GM23338 (cell line): ENCODE results near the gene ALOX15B. TPM values are rescaled to one million over a fixed set of nuclear protein-coding genes. Genes with fewer than 3 reads are reported as not detected.

Experiments used
- ATAC-seq: fragments of 200-7000 bp; cut with Tn5 transposase; 3 replicates; pipeline ENCODE4 v1.9.1; 2020
- DNase-seq: peaks from one replicate; pipeline ENCODE4 v3.0.0-alpha.2; 2015; ENCODE audit warnings: low spot score
- H2AFZ ChIP-seq: fragments of 200-600 bp; sonication (generic); 2 replicates; pipeline ENCODE4 v1.8.0; 2016; ENCODE audit warnings: antibody characterized with exemption, mild to moderate bottlenecking, moderate library complexity
- H3F3A ChIP-seq: fragments of 200-600 bp; sonication (generic); replicated peaks from 2 replicates; pipeline ENCODE4 v1.8.0; 2017; ENCODE audit warnings: antibody characterized with exemption, mixed run types, low read depth
- H3K27ac ChIP-seq: fragments of 200-600 bp; sonication (generic); 2 replicates; pipeline ENCODE4 v1.6.1; 2016; ENCODE audit warnings: low read depth
- H3K27me3 ChIP-seq: fragments of 200-600 bp; sonication (generic); 2 replicates; pipeline ENCODE4 v1.8.0; 2016; ENCODE audit warnings: mild to moderate bottlenecking, mixed run types, moderate library complexity; ENCODE audit not compliant: insufficient read depth
- H3K36me3 ChIP-seq: fragments of 200-600 bp; sonication (generic); 2 replicates; pipeline ENCODE4 v1.8.0; 2016; ENCODE audit warnings: mild to moderate bottlenecking; ENCODE audit not compliant: insufficient read depth
- H3K4me1 ChIP-seq: fragments of 200-600 bp; sonication (generic); 2 replicates; pipeline ENCODE4 v1.8.0; 2016; ENCODE audit warnings: mild to moderate bottlenecking, moderate library complexity; ENCODE audit not compliant: insufficient read depth
- H3K4me2 ChIP-seq: fragments of 200-600 bp; sonication (generic); 2 replicates; pipeline ENCODE4 v1.7.1; 2017; ENCODE audit warnings: mixed run types
- H3K4me3 ChIP-seq: fragments of 200-600 bp; sonication (generic); 2 replicates; pipeline ENCODE4 v1.6.1; 2016; ENCODE audit warnings: mixed run types
- H3K79me2 ChIP-seq: fragments of 200-600 bp; sonication (generic); replicated peaks from 2 replicates; pipeline ENCODE4 v1.8.0; 2017; ENCODE audit warnings: mild to moderate bottlenecking; ENCODE audit not compliant: insufficient read depth
- H3K9me2 ChIP-seq: fragments of 200-600 bp; sonication (generic); 2 replicates; pipeline ENCODE4 v1.8.0; 2017; ENCODE audit not compliant: insufficient read depth
- H4K20me1 ChIP-seq: fragments of 200-600 bp; sonication (generic); replicated peaks from 2 replicates; pipeline ENCODE4 v1.8.0; 2017; ENCODE audit warnings: mild to moderate bottlenecking; ENCODE audit not compliant: insufficient read depth
- H3K27ac Mint-ChIP-seq: 2 replicates; pipeline ENCODE4 v1.8.0; 2020; ENCODE audit warnings: inconsistent platforms, mild to moderate bottlenecking, moderate library complexity, mixed read lengths
- H3K27me3 Mint-ChIP-seq: 3 replicates; pipeline ENCODE4 v1.8.0; 2022; ENCODE audit warnings: low read depth, mild to moderate bottlenecking, moderate library complexity, mixed read lengths, inconsistent platforms; ENCODE audit not compliant: insufficient read depth, poor library complexity
- H3K36me3 Mint-ChIP-seq: 3 replicates; pipeline ENCODE4 v1.8.0; 2021; ENCODE audit warnings: low read depth, mild to moderate bottlenecking, inconsistent platforms, moderate library complexity, mixed read lengths
- H3K4me1 Mint-ChIP-seq: 3 replicates; pipeline ENCODE4 v1.8.0; 2020; ENCODE audit warnings: mild to moderate bottlenecking, inconsistent platforms, mixed read lengths
- H3K4me3 Mint-ChIP-seq: 3 replicates; pipeline ENCODE4 v1.8.0; 2021; ENCODE audit warnings: moderate library complexity, mild to moderate bottlenecking, inconsistent platforms, mixed read lengths
- H3K9me3 Mint-ChIP-seq: 3 replicates; pipeline ENCODE4 v1.8.0; 2020; ENCODE audit warnings: moderate library complexity, mild to moderate bottlenecking, inconsistent platforms, mixed read lengths
- CREB1 ChIP-seq: fragments of 250-450 bp; sonication (Bioruptor Pico); IDR thresholded peaks from 2 replicates; pipeline ENCODE4 v1.5.0; 2020; ENCODE audit warnings: low read depth, mild to moderate bottlenecking, moderate library complexity
- ETS1 ChIP-seq: IDR thresholded peaks from 2 replicates; pipeline ENCODE4 v1.6.1; 2016; ENCODE audit warnings: antibody characterized with exemption
- EZH2phosphoT487 ChIP-seq: fragments of 200-600 bp; sonication (generic); IDR thresholded peaks from one replicate; pipeline ENCODE4 v1.8.1; 2018; ENCODE audit warnings: antibody characterized with exemption; ENCODE audit not compliant: unreplicated experiment
- JUNB ChIP-seq: IDR thresholded peaks from one replicate; pipeline ENCODE4 v1.6.1; 2016; ENCODE audit warnings: antibody characterized with exemption; ENCODE audit not compliant: unreplicated experiment
- POLR2AphosphoS5 ChIP-seq: IDR thresholded peaks from 2 replicates; pipeline ENCODE4 v1.6.1; 2016; ENCODE audit warnings: antibody characterized with exemption, low read depth
- ZNF114 ChIP-seq: fragments of 250-450 bp; sonication (Bioruptor Pico); IDR thresholded peaks from 2 replicates; pipeline ENCODE4 v1.5.0; 2020; ENCODE audit warnings: mild to moderate bottlenecking, moderate library complexity
- ZNF331 ChIP-seq: fragments of 250-450 bp; sonication (Bioruptor Pico); IDR thresholded peaks from 2 replicates; pipeline ENCODE4 v1.5.0; 2020; ENCODE audit warnings: low read depth, mild to moderate bottlenecking, moderate library complexity
- ZNF462 ChIP-seq: fragments of 250-450 bp; sonication (Bioruptor Pico); IDR thresholded peaks from 2 replicates; pipeline ENCODE4 v1.5.0; 2020; ENCODE audit warnings: mild to moderate bottlenecking, moderate library complexity
- polyA plus RNA-seq: library from polyadenylated mRNA; unstranded; fragments of >200 nt; fragmentation: Nextera tagmentation; extraction: Ambion mirVana; gene quantifications from 2 replicates; pipeline ENCODE4 v1.2.1, GENCODE V29; 2016
- total RNA-seq: library from RNA; depleted of rRNA; stranded (reverse); fragments of >200 nt; shearing (Covaris generic); gene quantifications from 2 replicates; pipeline ENCODE4 v1.2.3, GENCODE V29; 2014
- TF ChIP-seq, protein P1 (sequence below), 2 experiments: fragments of 200-600 bp in 1 of 2; sonication (generic) in 1 of 2; conservative IDR thresholded peaks; 2 replicates each; pipeline versions ENCODE4 v1.5.1 to v1.6.1; 2016 to 2017; ENCODE audit warnings: antibody characterized with exemption in 2 of 2, low read depth in 2 of 2, mild to moderate bottlenecking in 2 of 2, moderate library complexity in 1 of 2
- TF ChIP-seq, protein P2 (sequence below): IDR thresholded peaks from one replicate; pipeline ENCODE4 v1.6.1; 2018; ENCODE audit warnings: antibody characterized with exemption; ENCODE audit not compliant: unreplicated experiment

ALOX15B gene
- total and polyA plus RNA-seq, 2 experiments from 2014 or later: 0.42 to 0.45 TPM

- TF ChIP-seq ZNF462 (CRISPR knock-in tag) (no peak), CREB1 (CRISPR knock-in tag) (no peak), JUNB (no peak), POLR2AphosphoS5 (no peak), EZH2phosphoT487 (no peak), ZNF331 (CRISPR knock-in tag) (no peak), ZNF114 (CRISPR knock-in tag) (no peak)
- TF ChIP-seq, protein P1, sequence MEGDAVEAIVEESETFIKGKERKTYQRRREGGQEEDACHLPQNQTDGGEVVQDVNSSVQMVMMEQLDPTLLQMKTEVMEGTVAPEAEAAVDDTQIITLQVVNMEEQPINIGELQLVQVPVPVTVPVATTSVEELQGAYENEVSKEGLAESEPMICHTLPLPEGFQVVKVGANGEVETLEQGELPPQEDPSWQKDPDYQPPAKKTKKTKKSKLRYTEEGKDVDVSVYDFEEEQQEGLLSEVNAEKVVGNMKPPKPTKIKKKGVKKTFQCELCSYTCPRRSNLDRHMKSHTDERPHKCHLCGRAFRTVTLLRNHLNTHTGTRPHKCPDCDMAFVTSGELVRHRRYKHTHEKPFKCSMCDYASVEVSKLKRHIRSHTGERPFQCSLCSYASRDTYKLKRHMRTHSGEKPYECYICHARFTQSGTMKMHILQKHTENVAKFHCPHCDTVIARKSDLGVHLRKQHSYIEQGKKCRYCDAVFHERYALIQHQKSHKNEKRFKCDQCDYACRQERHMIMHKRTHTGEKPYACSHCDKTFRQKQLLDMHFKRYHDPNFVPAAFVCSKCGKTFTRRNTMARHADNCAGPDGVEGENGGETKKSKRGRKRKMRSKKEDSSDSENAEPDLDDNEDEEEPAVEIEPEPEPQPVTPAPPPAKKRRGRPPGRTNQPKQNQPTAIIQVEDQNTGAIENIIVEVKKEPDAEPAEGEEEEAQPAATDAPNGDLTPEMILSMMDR (conservative IDR thresholded peaks at IDR 0.05; ENCODE audit: low read depth in 2 of 2): no peak
These were observed 9.9 kb downstream of the ALOX15B start (continued) for GRCh38 chr17:8048736-8049135.

DNA sequence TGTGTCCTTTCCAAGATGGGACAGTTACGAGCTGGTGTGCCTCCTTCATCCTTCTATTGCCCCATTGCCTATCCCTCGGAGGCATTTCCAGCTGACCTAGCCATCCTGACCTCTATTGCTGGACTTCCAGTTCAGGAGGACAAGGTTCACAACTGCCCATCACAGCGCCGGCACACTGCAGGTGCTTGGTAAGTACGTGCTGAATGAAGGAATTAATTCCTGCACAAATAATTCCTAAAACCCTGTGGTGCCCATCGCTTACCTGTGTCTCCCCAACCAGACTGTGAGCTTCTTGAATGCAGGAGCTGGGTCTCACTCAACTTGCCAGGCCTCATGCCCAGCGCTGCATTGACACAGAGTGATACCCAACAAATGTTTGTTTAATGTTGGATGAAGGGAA, 13.0 kb downstream of the ALOX15B start:
- H3K4me1 Mint-ChIP-seq: no peaks in the 10 kb centered on the region
- no peaks in the 10 kb centered on the region for H4K20me1 ChIP-seq
- H3K4me2 ChIP-seq: no peak overlapping the region
- no peaks in the 10 kb centered on the region for H3K4me1 ChIP-seq
- H3K4me3 ChIP-seq: no peak overlapping the region
- no peak overlapping the region for H3K27ac Mint-ChIP-seq
- H3F3A ChIP-seq: no peaks in the 10 kb centered on the region
- DNase-seq: no peak
- peaks cover 2% of the 10 kb centered on the region for H3K27me3 Mint-ChIP-seq
- no peaks in the 10 kb centered on the region for H3K9me2 ChIP-seq
- TF ChIP-seq CREB1 (CRISPR knock-in tag): no peak
- TF ChIP-seq, protein P2, sequence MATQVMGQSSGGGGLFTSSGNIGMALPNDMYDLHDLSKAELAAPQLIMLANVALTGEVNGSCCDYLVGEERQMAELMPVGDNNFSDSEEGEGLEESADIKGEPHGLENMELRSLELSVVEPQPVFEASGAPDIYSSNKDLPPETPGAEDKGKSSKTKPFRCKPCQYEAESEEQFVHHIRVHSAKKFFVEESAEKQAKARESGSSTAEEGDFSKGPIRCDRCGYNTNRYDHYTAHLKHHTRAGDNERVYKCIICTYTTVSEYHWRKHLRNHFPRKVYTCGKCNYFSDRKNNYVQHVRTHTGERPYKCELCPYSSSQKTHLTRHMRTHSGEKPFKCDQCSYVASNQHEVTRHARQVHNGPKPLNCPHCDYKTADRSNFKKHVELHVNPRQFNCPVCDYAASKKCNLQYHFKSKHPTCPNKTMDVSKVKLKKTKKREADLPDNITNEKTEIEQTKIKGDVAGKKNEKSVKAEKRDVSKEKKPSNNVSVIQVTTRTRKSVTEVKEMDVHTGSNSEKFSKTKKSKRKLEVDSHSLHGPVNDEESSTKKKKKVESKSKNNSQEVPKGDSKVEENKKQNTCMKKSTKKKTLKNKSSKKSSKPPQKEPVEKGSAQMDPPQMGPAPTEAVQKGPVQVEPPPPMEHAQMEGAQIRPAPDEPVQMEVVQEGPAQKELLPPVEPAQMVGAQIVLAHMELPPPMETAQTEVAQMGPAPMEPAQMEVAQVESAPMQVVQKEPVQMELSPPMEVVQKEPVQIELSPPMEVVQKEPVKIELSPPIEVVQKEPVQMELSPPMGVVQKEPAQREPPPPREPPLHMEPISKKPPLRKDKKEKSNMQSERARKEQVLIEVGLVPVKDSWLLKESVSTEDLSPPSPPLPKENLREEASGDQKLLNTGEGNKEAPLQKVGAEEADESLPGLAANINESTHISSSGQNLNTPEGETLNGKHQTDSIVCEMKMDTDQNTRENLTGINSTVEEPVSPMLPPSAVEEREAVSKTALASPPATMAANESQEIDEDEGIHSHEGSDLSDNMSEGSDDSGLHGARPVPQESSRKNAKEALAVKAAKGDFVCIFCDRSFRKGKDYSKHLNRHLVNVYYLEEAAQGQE: no peak
- TF ChIP-seq POLR2AphosphoS5: no peak
- TF ChIP-seq ETS1: no peak
- H3K9me3 Mint-ChIP-seq: no peaks in the 10 kb centered on the region
- ATAC-seq: no peak
- peaks cover 5% of the 10 kb centered on the region; the same call in 1 of the 2 replicates for H3K27me3 ChIP-seq
- no peaks in the 10 kb centered on the region for H3K79me2 ChIP-seq
- H3K36me3 Mint-ChIP-seq: no peaks in the 10 kb centered on the region
- H3K27ac ChIP-seq: no peak overlapping the region
- H3K36me3 ChIP-seq: no peaks in the 10 kb centered on the region
- H2AFZ ChIP-seq: no peak overlapping the region
- H3K4me3 Mint-ChIP-seq: no peak overlapping the region
